ENCODE measurements around the gene ALAS1.

Gene ALAS1

DNA sequence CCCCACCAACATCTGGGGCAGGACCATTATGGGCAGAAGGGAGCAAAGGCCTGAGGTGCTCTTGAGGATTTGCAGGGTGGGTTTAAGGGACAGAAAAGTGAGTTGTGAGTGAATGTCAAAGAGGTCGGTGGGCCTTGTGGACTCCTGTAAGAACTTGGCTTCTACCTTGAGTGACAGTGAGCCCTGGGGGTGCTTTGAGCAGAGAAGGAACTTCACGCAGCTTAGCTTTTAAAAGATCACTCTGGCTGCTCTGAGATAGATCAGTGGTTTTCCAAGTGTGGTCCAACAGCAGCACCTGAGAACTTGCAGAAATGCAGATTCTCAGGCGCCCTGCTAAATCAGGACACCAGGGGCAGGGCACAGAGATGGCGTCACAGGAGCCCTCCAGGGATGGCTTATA, 15.3 kb upstream of the ALAS1 start:
- Histone ChIP-seq H3K36me3 (ENCODE audit: control insufficient read depth in 4 of 4, insufficient read depth in 4 of 4, low read length in 3 of 4) (no peaks in the 10 kb centered on the region), H3K4me1 (ENCODE audit: control extremely low read depth in 1 of 4, control insufficient read depth in 4 of 4, insufficient read depth in 4 of 4, low read length in 3 of 4) (peaks cover 0 to 28% (median under 1%) of the 10 kb centered on the region in 4 experiments), H3K27ac (ENCODE audit: insufficient read depth in 1 of 2, low read depth in 1 of 2, low read length in 2 of 2, poor library complexity in 1 of 2, severe bottlenecking in 2 of 2) (no peak overlapping the region), H3K4me3 (ENCODE audit: control insufficient read depth in 1 of 7, extremely low read depth in 1 of 7, insufficient read depth in 4 of 7, low read depth in 2 of 7, low read length in 6 of 7) (no peak overlapping the region), H3K9me3 (ENCODE audit: control extremely low read depth in 1 of 5, control insufficient read depth in 4 of 5, insufficient read depth in 2 of 5, low read depth in 1 of 5, low read length in 4 of 5) (no peaks in the 10 kb centered on the region), H3K27me3 (replicated peaks in 2 of 5; ENCODE audit: control insufficient read depth in 4 of 5, insufficient read depth in 5 of 5, low read length in 4 of 5) (no peaks in the 10 kb centered on the region)
- 92% methylated on average over 3 of the region's 4 CpGs for WGBS (ENCODE audit: insufficient coverage)
- ChIA-PET CTCF (interaction anchor here (0.9 to 1.8 kb wide), 6 partner anchors 10 to 63 kb away, joined by 3 to 7 read pairs (median 4); no protein-coding TSS in a partner anchor), POLR2A (no interaction called here)
- DNase-seq = no peak

- POLR2A ChIA-PET = interaction anchor here (0.7 kb wide), 1 partner anchor 104 kb away, joined by 6 read pairs; the partner anchor contains the start of gene GLYCTK
- Histone ChIP-seq H3K27ac (ENCODE audit: insufficient read depth in 1 of 2, low read depth in 1 of 2, low read length in 2 of 2, poor library complexity in 1 of 2, severe bottlenecking in 2 of 2) (no peak overlapping the region), H3K9me3 (ENCODE audit: control extremely low read depth in 1 of 5, control insufficient read depth in 4 of 5, insufficient read depth in 2 of 5, low read depth in 1 of 5, low read length in 4 of 5) (no peaks in the 10 kb centered on the region), H3K4me3 (ENCODE audit: control insufficient read depth in 1 of 7, extremely low read depth in 1 of 7, insufficient read depth in 4 of 7, low read depth in 2 of 7, low read length in 6 of 7) (no peak overlapping the region), H3K27me3 (replicated peaks in 2 of 5; ENCODE audit: control insufficient read depth in 4 of 5, insufficient read depth in 5 of 5, low read length in 4 of 5) (no peaks in the 10 kb centered on the region), H3K36me3 (ENCODE audit: control insufficient read depth in 4 of 4, insufficient read depth in 4 of 4, low read length in 3 of 4) (no peaks in the 10 kb centered on the region), H3K4me1 (ENCODE audit: control extremely low read depth in 1 of 4, control insufficient read depth in 4 of 4, insufficient read depth in 4 of 4, low read length in 3 of 4) (peaks cover 5 to 34% (median 9%) of the 10 kb centered on the region in 4 experiments)
- CTCF ChIA-PET = interaction anchor here (0.9 to 1.6 kb wide), 4 partner anchors 9 to 37 kb away, joined by 3 to 5 read pairs (median 3); no protein-coding TSS in a partner anchor
- WGBS (ENCODE audit: insufficient coverage) = 100% methylated on average over 4 of the region's 7 CpGs
- no peak for DNase-seq
Observed at GRCh38 chr3:52183786-52184445, 14.0 kb upstream of the ALAS1 start.

GRCh38 chr3:52184690-52185089, 13.3 kb upstream of the ALAS1 start:
- H3K9me3 ChIP-seq (ENCODE audit: control extremely low read depth in 1 of 5, control insufficient read depth in 4 of 5, insufficient read depth in 2 of 5, low read depth in 1 of 5, low read length in 4 of 5) = no peaks in the 10 kb centered on the region
- H3K4me1 ChIP-seq (ENCODE audit: control extremely low read depth in 1 of 4, control insufficient read depth in 4 of 4, insufficient read depth in 4 of 4, low read length in 3 of 4) = peaks cover 11 to 42% (median 15%) of the 10 kb centered on the region in 4 experiments
- no peaks in the 10 kb centered on the region for H3K36me3 ChIP-seq (ENCODE audit: control insufficient read depth in 4 of 4, insufficient read depth in 4 of 4, low read length in 3 of 4)
- ChIA-PET POLR2A (no interaction called here), CTCF (interaction anchor here (0.9 to 1.6 kb wide), 3 partner anchors 9 to 36 kb away, joined by 3 to 5 read pairs (median 4); no protein-coding TSS in a partner anchor)
- no peak overlapping the region for H3K4me3 ChIP-seq (ENCODE audit: control insufficient read depth in 1 of 7, extremely low read depth in 1 of 7, insufficient read depth in 4 of 7, low read depth in 2 of 7, low read length in 6 of 7)
- H3K27me3 ChIP-seq (replicated peaks in 2 of 5; ENCODE audit: control insufficient read depth in 4 of 5, insufficient read depth in 5 of 5, low read length in 4 of 5) = no peaks in the 10 kb centered on the region
- DNase-seq = no peak
- WGBS (ENCODE audit: insufficient coverage) = 98% methylated on average over 6 of the region's 8 CpGs
- no peak overlapping the region for H3K27ac ChIP-seq (ENCODE audit: insufficient read depth in 1 of 2, low read depth in 1 of 2, low read length in 2 of 2, poor library complexity in 1 of 2, severe bottlenecking in 2 of 2)

DNA sequence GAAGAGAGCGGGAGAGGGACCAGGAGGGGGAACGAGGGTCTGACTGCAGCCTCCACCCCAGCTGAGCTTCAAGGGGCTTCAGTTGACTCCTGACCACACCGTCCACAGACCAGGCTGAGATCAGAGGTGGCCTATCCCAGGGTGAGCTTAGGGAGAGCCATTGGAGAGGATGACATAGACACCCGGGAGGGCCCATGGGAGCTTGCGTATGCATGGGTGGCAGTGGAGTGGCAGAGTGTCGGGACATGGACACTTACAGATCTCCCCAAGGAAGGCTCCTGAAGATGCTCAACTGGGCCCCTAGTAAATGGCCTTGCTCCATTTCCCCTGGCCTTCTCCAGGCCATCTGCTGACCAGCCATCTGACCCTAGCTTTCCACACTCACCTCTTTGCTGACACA, 12.6 kb upstream of the ALAS1 start:
- no peaks in the 10 kb centered on the region for H3K36me3 ChIP-seq (ENCODE audit: control insufficient read depth in 4 of 4, insufficient read depth in 4 of 4, low read length in 3 of 4)
- no peak overlapping the region for H3K4me3 ChIP-seq (ENCODE audit: control insufficient read depth in 1 of 7, extremely low read depth in 1 of 7, insufficient read depth in 4 of 7, low read depth in 2 of 7, low read length in 6 of 7)
- 96% methylated on average over 6 of the region's 6 CpGs for WGBS (ENCODE audit: insufficient coverage)
- no peak for DNase-seq
- no peaks in the 10 kb centered on the region for H3K9me3 ChIP-seq (ENCODE audit: control extremely low read depth in 1 of 5, control insufficient read depth in 4 of 5, insufficient read depth in 2 of 5, low read depth in 1 of 5, low read length in 4 of 5)
- POLR2A ChIA-PET = no interaction called here
- peaks cover 11 to 48% (median 21%) of the 10 kb centered on the region in 4 experiments for H3K4me1 ChIP-seq (ENCODE audit: control extremely low read depth in 1 of 4, control insufficient read depth in 4 of 4, insufficient read depth in 4 of 4, low read length in 3 of 4)
- CTCF ChIA-PET = interaction anchor here (1.5 to 2.9 kb wide), 4 partner anchors 10 to 35 kb away, joined by 4 to 10 read pairs (median 4); no protein-coding TSS in a partner anchor
- H3K27me3 ChIP-seq (replicated peaks in 2 of 5; ENCODE audit: control insufficient read depth in 4 of 5, insufficient read depth in 5 of 5, low read length in 4 of 5) = no peaks in the 10 kb centered on the region
- H3K27ac ChIP-seq (ENCODE audit: insufficient read depth in 1 of 2, low read depth in 1 of 2, low read length in 2 of 2, poor library complexity in 1 of 2, severe bottlenecking in 2 of 2) = no peak overlapping the region

DNA sequence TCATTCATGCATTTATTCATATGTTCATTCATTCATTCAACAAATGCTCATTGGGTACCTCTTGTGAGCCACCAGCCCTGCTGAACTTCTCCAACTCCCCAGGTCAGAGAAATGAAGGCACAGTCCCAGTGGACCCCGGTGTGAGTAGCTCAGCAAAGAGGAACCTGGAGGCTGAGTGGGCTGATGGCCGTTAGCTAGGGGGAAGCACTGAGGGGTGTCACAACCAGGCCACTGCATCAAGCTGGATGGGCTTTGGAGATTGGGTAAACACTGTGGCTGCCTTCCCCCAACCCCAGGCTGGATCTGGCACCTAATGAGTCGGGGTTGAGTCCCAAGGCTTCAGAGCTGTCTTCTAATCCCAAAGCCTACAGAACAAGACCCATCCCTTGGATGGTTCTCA, 12.1 kb upstream of the ALAS1 start:
- Histone ChIP-seq H3K4me1 (ENCODE audit: control extremely low read depth in 1 of 4, control insufficient read depth in 4 of 4, insufficient read depth in 4 of 4, low read length in 3 of 4) (peaks cover 11 to 53% (median 26%) of the 10 kb centered on the region in 4 experiments), H3K27ac (ENCODE audit: insufficient read depth in 1 of 2, low read depth in 1 of 2, low read length in 2 of 2, poor library complexity in 1 of 2, severe bottlenecking in 2 of 2) (no peak overlapping the region), H3K9me3 (ENCODE audit: control extremely low read depth in 1 of 5, control insufficient read depth in 4 of 5, insufficient read depth in 2 of 5, low read depth in 1 of 5, low read length in 4 of 5) (no peaks in the 10 kb centered on the region), H3K36me3 (ENCODE audit: control insufficient read depth in 4 of 4, insufficient read depth in 4 of 4, low read length in 3 of 4) (no peaks in the 10 kb centered on the region), H3K4me3 (ENCODE audit: control insufficient read depth in 1 of 7, extremely low read depth in 1 of 7, insufficient read depth in 4 of 7, low read depth in 2 of 7, low read length in 6 of 7) (no peak overlapping the region), H3K27me3 (replicated peaks in 2 of 5; ENCODE audit: control insufficient read depth in 4 of 5, insufficient read depth in 5 of 5, low read length in 4 of 5) (no peaks in the 10 kb centered on the region)
- CTCF ChIA-PET = interaction anchor here (0.9 to 2.9 kb wide), 5 partner anchors 9 to 35 kb away, joined by 4 to 10 read pairs (median 4); no protein-coding TSS in a partner anchor
- POLR2A ChIA-PET = no interaction called here
- 62% methylated on average over 3 of the region's 3 CpGs for WGBS (ENCODE audit: insufficient coverage)
- peak in 2 of 3 donors; percentile 50 to 54 for DNase-seq

DNA sequence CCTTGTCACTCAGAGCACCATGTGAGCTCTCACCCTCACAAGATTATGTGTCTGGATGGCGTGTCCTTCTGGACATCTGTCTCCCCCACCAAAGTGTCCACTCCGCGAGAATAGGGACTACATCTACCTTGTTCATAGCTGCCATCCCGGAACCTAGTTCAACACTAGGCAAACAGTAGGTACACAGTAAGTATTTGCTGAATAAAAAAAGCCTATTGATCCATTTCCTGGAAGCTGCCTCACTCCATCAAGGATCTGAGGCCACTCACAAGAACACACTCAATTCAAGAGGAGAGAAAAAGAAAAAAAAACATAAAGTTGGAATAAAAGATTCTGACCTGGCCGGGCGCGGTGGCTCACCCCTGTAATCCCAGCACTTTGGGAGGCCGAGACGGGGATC, 11.2 kb upstream of the ALAS1 start:
- no peak for DNase-seq
- ChIA-PET CTCF (interaction anchor here (0.9 to 2.9 kb wide), 4 partner anchors 10 to 17 kb away, joined by 3 to 10 read pairs (median 4); no protein-coding TSS in a partner anchor), POLR2A (no interaction called here)
- Histone ChIP-seq H3K36me3 (ENCODE audit: control insufficient read depth in 4 of 4, insufficient read depth in 4 of 4, low read length in 3 of 4) (no peaks in the 10 kb centered on the region), H3K27ac (ENCODE audit: insufficient read depth in 1 of 2, low read depth in 1 of 2, low read length in 2 of 2, poor library complexity in 1 of 2, severe bottlenecking in 2 of 2) (no peak overlapping the region), H3K4me3 (ENCODE audit: control insufficient read depth in 1 of 7, extremely low read depth in 1 of 7, insufficient read depth in 4 of 7, low read depth in 2 of 7, low read length in 6 of 7) (no peak overlapping the region), H3K27me3 (replicated peaks in 2 of 5; ENCODE audit: control insufficient read depth in 4 of 5, insufficient read depth in 5 of 5, low read length in 4 of 5) (no peaks in the 10 kb centered on the region), H3K4me1 (ENCODE audit: control extremely low read depth in 1 of 4, control insufficient read depth in 4 of 4, insufficient read depth in 4 of 4, low read length in 3 of 4) (peaks cover 11 to 53% (median 28%) of the 10 kb centered on the region in 4 experiments), H3K9me3 (ENCODE audit: control extremely low read depth in 1 of 5, control insufficient read depth in 4 of 5, insufficient read depth in 2 of 5, low read depth in 1 of 5, low read length in 4 of 5) (no peaks in the 10 kb centered on the region)
- WGBS (ENCODE audit: insufficient coverage) = 97% methylated on average over 6 of the region's 9 CpGs

- POLR2A ChIA-PET = interaction anchor here (0.7 to 1.6 kb wide), 2 partner anchors 20 to 34 kb away, joined by 3 to 4 read pairs; no protein-coding TSS in a partner anchor
- WGBS (ENCODE audit: insufficient coverage) = no CpG with 5 or more reads among the region's 1 CpG
Observed at GRCh38 chr3:52188556-52188955, 9.4 kb upstream of the ALAS1 start.

More at GRCh38 chr3:52188556-52188955, 9.4 kb upstream of the ALAS1 start:
- CTCF ChIA-PET = interaction anchor here (1.0 to 1.7 kb wide), 4 partner anchors 9 to 34 kb away, joined by 3 to 7 read pairs (median 4); partner anchors contain the start of gene ALAS1
- no peaks in the 10 kb centered on the region for H3K36me3 ChIP-seq (ENCODE audit: control insufficient read depth in 4 of 4, insufficient read depth in 4 of 4, low read length in 3 of 4)
- H3K9me3 ChIP-seq (ENCODE audit: control extremely low read depth in 1 of 5, control insufficient read depth in 4 of 5, insufficient read depth in 2 of 5, low read depth in 1 of 5, low read length in 4 of 5) = no peaks in the 10 kb centered on the region
- H3K4me1 ChIP-seq (ENCODE audit: control extremely low read depth in 1 of 4, control insufficient read depth in 4 of 4, insufficient read depth in 4 of 4, low read length in 3 of 4) = peaks cover 11 to 49% (median 28%) of the 10 kb centered on the region in 4 experiments
- H3K4me3 ChIP-seq (ENCODE audit: control insufficient read depth in 1 of 7, extremely low read depth in 1 of 7, insufficient read depth in 4 of 7, low read depth in 2 of 7, low read length in 6 of 7) = peak overlapping the region in 1 of 7 experiments; percentile 48
- no peaks in the 10 kb centered on the region for H3K27me3 ChIP-seq (replicated peaks in 2 of 5; ENCODE audit: control insufficient read depth in 4 of 5, insufficient read depth in 5 of 5, low read length in 4 of 5)
- peak in 1 of 3 donors; percentile 30 for DNase-seq
- H3K27ac ChIP-seq (ENCODE audit: insufficient read depth in 1 of 2, low read depth in 1 of 2, low read length in 2 of 2, poor library complexity in 1 of 2, severe bottlenecking in 2 of 2) = no peak overlapping the region
